ENCODE measurements around the gene HNRNPUL2.

HNRNPUL2 gene

GRCh38 chr11:62665599-62666258 is 61.5 kb downstream of the HNRNPUL2 start:
- DNase-seq, result peak; percentile 60 to 67

- peak; percentile 96 to 97 for DNase-seq
Observed at GRCh38 chr11:62665075-62665598, 62.1 kb downstream of the HNRNPUL2 start, which contains the start of the genes C11orf98 and CSKMT. TSS of gene C11orf98 (minus strand) at chr11:62665210. CDS start at chr11:62665169, 41 bp downstream. TSS of gene CSKMT (plus strand) at chr11:62665312. CDS start at chr11:62665880, 568 bp downstream.

GRCh38 chr11:62664405-62665074 is 62.7 kb downstream of the HNRNPUL2 start:
- peak; percentile 59 for DNase-seq

All from activated CD4-positive, alpha-beta T cell treated with anti-CD3 and anti-CD28 coated beads, Interleukin-2, amount 50 U/mL, for 48 hours (primary cell).